ENCODE measurements around the gene HLA-DOA.

Gene HLA-DOA

DNA sequence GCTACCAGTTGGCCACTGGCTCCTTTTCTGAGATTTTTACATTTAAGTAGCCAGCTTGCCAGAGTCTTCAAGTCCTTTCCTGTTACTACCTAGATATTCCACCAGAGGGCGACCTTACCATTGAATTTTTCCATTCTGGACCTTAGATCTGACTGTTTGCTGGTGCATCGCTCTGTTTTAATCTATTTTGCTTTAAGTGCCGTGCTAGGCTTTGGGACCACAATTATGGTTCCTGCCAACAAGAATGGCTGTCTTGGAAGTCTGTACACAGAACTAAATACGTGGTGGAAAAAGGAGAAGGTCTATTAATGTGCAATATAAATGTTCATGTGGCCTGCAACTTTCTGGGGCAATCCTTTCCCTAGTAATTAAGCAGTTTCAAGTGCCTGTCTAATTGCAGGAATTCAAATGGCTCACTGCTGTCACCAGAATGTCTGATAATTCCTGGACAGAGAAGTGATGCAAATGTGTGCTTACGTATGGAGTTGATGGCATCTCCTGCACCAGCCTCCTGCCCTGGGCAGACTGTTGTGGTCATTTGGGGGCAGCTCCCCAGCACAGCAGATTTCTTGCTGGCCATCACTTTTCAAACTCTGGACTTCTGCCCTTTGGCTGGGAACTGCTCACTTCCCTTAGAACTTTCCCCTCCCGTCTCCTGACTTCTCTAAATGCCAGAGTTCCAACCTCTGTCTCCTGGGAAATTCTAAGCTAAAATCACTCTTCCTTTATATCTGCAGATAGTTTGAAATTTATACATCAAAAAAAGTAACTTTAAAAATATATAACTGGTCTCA, 5.6 kb upstream of the HLA-DOA start:
- no peaks in the 10 kb centered on the region for H3K27me3 ChIP-seq (ENCODE audit: control insufficient read depth, insufficient read depth, low read length)
- no peak overlapping the region for H3K4me3 ChIP-seq (ENCODE audit: low read length)
- no peak overlapping the region for H3K27ac ChIP-seq (ENCODE audit: low read length)
- H3K36me3 ChIP-seq (ENCODE audit: control insufficient read depth, low read depth, low read length): no peaks in the 10 kb centered on the region
- no peak overlapping the region for H3K9ac ChIP-seq (ENCODE audit: low read length)
- peaks cover 12% of the 10 kb centered on the region for H3K4me1 ChIP-seq (ENCODE audit: control insufficient read depth, low read depth, low read length)
- no peaks in the 10 kb centered on the region for H3K9me3 ChIP-seq (ENCODE audit: control insufficient read depth, low read depth, low read length)

GRCh38 chr6:33013608-33014007, 4.2 kb upstream of the HLA-DOA start:
- H3K4me3 ChIP-seq (ENCODE audit: low read length): no peak overlapping the region
- H3K27me3 ChIP-seq (ENCODE audit: control insufficient read depth, insufficient read depth, low read length): no peaks in the 10 kb centered on the region

DNA sequence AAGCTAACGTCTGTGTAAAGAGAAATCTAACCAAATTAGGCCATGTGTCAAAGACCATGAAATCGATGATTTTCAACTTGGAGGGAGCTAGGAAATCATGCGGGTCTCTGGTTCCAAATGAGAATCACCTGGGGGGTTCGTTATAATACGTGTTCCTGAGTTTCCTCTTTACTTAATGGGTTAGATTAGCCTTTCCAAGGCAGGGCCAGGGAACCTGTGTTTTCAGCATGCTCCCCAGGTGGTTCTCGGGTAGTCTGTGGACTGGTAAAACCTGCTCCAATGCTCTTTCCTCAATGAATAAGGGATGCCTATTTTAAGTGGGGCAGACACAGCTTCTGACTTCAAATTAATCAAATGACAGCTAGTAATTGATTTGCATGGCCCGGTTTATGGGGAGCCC, 965 bp upstream of the HLA-DOA start:
- peaks cover 3% of the 10 kb centered on the region for H3K36me3 ChIP-seq (ENCODE audit: control insufficient read depth, low read depth, low read length)
- peaks cover 12% of the 10 kb centered on the region for H3K4me1 ChIP-seq (ENCODE audit: control insufficient read depth, low read depth, low read length)
- H3K9me3 ChIP-seq (ENCODE audit: control insufficient read depth, low read depth, low read length): no peaks in the 10 kb centered on the region
- H3K27ac ChIP-seq (ENCODE audit: low read length): no peak overlapping the region
- H3K27me3 ChIP-seq (ENCODE audit: control insufficient read depth, insufficient read depth, low read length): no peaks in the 10 kb centered on the region
- H3K4me3 ChIP-seq (ENCODE audit: low read length): no peak overlapping the region
- no peak overlapping the region for H3K9ac ChIP-seq (ENCODE audit: low read length)

More at GRCh38 chr6:33013608-33014007, 4.2 kb upstream of the HLA-DOA start:
- Histone ChIP-seq H3K9me3 (ENCODE audit: control insufficient read depth, low read depth, low read length) (no peaks in the 10 kb centered on the region), H3K27ac (ENCODE audit: low read length) (no peak overlapping the region), H3K4me1 (ENCODE audit: control insufficient read depth, low read depth, low read length) (peaks cover 12% of the 10 kb centered on the region), H3K9ac (ENCODE audit: low read length) (no peak overlapping the region), H3K36me3 (ENCODE audit: control insufficient read depth, low read depth, low read length) (no peaks in the 10 kb centered on the region)

DNA sequence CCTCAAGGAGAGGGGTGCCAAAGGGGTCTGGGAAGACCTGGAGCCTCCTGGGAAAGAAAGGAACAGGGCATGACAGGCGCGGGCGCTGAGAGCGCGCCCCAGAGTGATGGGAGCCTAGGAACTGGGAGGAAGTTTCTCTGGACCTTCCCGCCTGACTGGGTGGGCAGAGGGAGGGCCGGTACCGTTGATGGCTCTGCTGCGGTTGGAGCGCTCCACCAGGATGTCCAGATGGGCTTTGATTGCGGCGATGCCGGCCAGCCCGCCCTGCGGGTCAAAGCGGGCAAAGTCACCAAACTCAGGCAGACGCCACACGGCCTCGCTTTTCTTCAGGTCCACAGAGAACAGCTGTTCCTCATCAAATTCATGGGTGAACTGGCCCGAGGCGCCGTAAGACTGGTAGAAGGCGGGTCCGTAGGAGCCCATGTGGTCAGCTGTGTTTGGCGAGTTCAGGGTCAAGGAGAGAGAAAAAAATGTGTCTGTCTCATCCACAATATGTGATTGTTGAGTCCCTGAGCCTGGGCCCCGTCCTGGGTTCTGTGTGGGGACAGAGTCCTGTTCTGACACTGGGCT, 1.5 kb downstream of the HLA-DOA start:
- H3K9me3 ChIP-seq (ENCODE audit: control insufficient read depth, low read depth, low read length): no peaks in the 10 kb centered on the region
- H3K9ac ChIP-seq (ENCODE audit: low read length): no peak overlapping the region
- no peak overlapping the region for H3K27ac ChIP-seq (ENCODE audit: low read length)
- no peaks in the 10 kb centered on the region for H3K27me3 ChIP-seq (ENCODE audit: control insufficient read depth, insufficient read depth, low read length)
- peaks cover 3% of the 10 kb centered on the region for H3K36me3 ChIP-seq (ENCODE audit: control insufficient read depth, low read depth, low read length)
- H3K4me3 ChIP-seq (ENCODE audit: low read length): no peak overlapping the region
- H3K4me1 ChIP-seq (ENCODE audit: control insufficient read depth, low read depth, low read length): peaks cover 8% of the 10 kb centered on the region

DNA sequence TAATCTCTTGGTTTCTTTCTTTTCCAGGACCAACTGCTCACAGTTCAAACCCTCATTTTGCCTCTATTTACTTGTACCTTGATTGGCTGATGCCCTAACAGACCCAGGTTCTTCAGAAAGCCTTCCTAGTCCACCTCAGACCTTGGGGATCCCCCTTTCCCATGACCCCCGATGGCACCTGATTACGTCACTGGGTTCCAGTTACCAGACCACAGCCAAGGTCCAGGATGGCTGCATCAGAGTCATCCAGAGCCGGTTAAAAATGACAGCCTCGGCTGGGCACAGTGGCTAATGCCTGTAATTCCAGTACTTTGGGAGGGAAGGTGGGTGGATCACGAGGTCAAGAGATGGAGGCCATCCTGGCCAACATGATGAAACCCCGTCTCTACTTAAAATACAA, 4.5 kb downstream of the HLA-DOA start:
- Histone ChIP-seq H3K4me3 (ENCODE audit: low read length) (no peak overlapping the region), H3K4me1 (ENCODE audit: control insufficient read depth, low read depth, low read length) (peaks cover 2% of the 10 kb centered on the region), H3K27ac (ENCODE audit: low read length) (no peak overlapping the region), H3K27me3 (ENCODE audit: control insufficient read depth, insufficient read depth, low read length) (peaks cover 5% of the 10 kb centered on the region), H3K9me3 (ENCODE audit: control insufficient read depth, low read depth, low read length) (no peaks in the 10 kb centered on the region), H3K36me3 (ENCODE audit: control insufficient read depth, low read depth, low read length) (peaks cover 3% of the 10 kb centered on the region), H3K9ac (ENCODE audit: low read length) (no peak overlapping the region)

GRCh38 chr6:33001685-33002084, 7.7 kb downstream of the HLA-DOA start:
- H3K36me3 ChIP-seq (ENCODE audit: control insufficient read depth, low read depth, low read length): peaks cover 3% of the 10 kb centered on the region
- no peaks in the 10 kb centered on the region for H3K9me3 ChIP-seq (ENCODE audit: control insufficient read depth, low read depth, low read length)
- peaks cover 2% of the 10 kb centered on the region for H3K4me1 ChIP-seq (ENCODE audit: control insufficient read depth, low read depth, low read length)
- peaks cover 5% of the 10 kb centered on the region for H3K27me3 ChIP-seq (ENCODE audit: control insufficient read depth, insufficient read depth, low read length)
- no peak overlapping the region for H3K27ac ChIP-seq (ENCODE audit: low read length)
- no peak overlapping the region for H3K4me3 ChIP-seq (ENCODE audit: low read length)
- no peak overlapping the region for H3K9ac ChIP-seq (ENCODE audit: low read length)

DNA sequence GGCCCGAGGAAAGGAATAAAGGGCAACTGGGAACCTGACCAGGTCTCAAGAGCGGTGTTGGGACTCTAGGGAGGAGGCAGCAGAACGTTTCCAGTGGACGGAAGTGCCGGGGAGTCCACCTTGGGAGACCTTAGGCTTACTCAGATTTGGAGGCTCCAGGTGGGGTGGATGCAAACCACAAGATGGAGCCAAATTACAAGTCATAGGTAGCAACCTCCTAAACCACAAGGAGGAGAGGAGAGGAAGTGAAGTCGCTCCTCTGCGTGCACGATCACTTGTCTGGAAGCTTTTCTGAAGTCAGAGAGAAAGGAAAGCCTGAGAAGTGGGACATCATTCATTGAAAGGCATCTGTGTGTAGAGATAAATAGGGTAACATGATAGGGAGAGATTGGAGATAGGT, 9.3 kb downstream of the HLA-DOA start:
- Histone ChIP-seq H3K4me1 (ENCODE audit: control insufficient read depth, low read depth, low read length) (peaks cover 2% of the 10 kb centered on the region), H3K4me3 (ENCODE audit: low read length) (no peak overlapping the region), H3K27ac (ENCODE audit: low read length) (no peak overlapping the region), H3K27me3 (ENCODE audit: control insufficient read depth, insufficient read depth, low read length) (peaks cover 5% of the 10 kb centered on the region), H3K9ac (ENCODE audit: low read length) (no peak overlapping the region), H3K36me3 (ENCODE audit: control insufficient read depth, low read depth, low read length) (no peaks in the 10 kb centered on the region), H3K9me3 (ENCODE audit: control insufficient read depth, low read depth, low read length) (no peaks in the 10 kb centered on the region)

DNA sequence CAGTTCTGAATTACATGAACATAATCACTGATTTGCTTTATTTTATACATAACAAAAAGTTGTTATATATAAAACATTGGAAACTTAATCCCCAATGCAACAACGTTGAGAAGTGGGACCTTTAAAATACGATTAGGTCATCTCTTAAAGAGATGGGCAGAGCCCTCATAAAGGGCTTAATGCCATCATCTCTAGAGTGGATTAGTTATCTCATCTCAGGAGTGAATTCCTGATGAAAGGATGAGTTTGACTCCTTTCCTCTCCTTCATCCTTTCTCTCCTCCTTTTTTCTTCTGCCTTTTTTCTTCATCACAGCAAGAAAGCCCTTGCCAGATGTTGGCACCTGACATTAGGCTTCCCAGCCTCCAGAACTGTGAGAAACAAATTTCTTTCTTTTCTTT, 13.9 kb downstream of the HLA-DOA start:
- no peak overlapping the region for H3K9ac ChIP-seq (ENCODE audit: low read length)
- no peaks in the 10 kb centered on the region for H3K36me3 ChIP-seq (ENCODE audit: control insufficient read depth, low read depth, low read length)
- H3K27me3 ChIP-seq (ENCODE audit: control insufficient read depth, insufficient read depth, low read length): peaks cover 3% of the 10 kb centered on the region
- no peak overlapping the region for H3K27ac ChIP-seq (ENCODE audit: low read length)
- H3K4me1 ChIP-seq (ENCODE audit: control insufficient read depth, low read depth, low read length): peaks cover 2% of the 10 kb centered on the region
- H3K9me3 ChIP-seq (ENCODE audit: control insufficient read depth, low read depth, low read length): no peaks in the 10 kb centered on the region
- H3K4me3 ChIP-seq (ENCODE audit: low read length): no peak overlapping the region

GRCh38 chr6:32993363-32993973, 15.9 kb downstream of the HLA-DOA start:
- Histone ChIP-seq H3K27ac (ENCODE audit: low read length) (no peak overlapping the region), H3K9me3 (ENCODE audit: control insufficient read depth, low read depth, low read length) (no peaks in the 10 kb centered on the region), H3K36me3 (ENCODE audit: control insufficient read depth, low read depth, low read length) (no peaks in the 10 kb centered on the region), H3K9ac (ENCODE audit: low read length) (no peak overlapping the region), H3K4me1 (ENCODE audit: control insufficient read depth, low read depth, low read length) (no peaks in the 10 kb centered on the region), H3K27me3 (ENCODE audit: control insufficient read depth, insufficient read depth, low read length) (no peaks in the 10 kb centered on the region), H3K4me3 (ENCODE audit: low read length) (no peak overlapping the region)

DNA sequence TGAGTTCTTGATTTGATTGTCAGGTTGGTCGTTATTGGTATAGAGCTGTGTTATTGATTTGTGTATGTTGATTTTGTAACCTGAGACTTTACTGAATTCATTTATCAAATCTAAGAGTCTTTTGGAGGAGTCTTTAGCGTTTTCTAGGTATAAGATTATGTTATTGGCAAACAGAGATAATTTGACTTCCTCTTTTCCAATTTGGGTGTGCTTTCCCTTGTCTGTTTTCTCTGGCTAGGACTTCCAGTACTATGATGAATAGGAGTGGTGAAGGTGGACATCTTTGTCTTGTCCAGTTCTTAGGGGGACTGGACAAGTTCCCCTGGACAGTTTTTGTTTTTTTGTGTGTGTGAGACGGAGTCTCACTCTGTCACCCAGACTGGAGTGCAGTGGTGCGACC, 17.4 kb downstream of the HLA-DOA start:
- Histone ChIP-seq H3K9me3 (ENCODE audit: control insufficient read depth, low read depth, low read length) (no peaks in the 10 kb centered on the region), H3K27ac (ENCODE audit: low read length) (no peak overlapping the region), H3K36me3 (ENCODE audit: control insufficient read depth, low read depth, low read length) (no peaks in the 10 kb centered on the region), H3K4me1 (ENCODE audit: control insufficient read depth, low read depth, low read length) (no peaks in the 10 kb centered on the region), H3K4me3 (ENCODE audit: low read length) (no peak overlapping the region), H3K27me3 (ENCODE audit: control insufficient read depth, insufficient read depth, low read length) (no peaks in the 10 kb centered on the region), H3K9ac (ENCODE audit: low read length) (no peak overlapping the region)

- Histone ChIP-seq H3K4me1 (ENCODE audit: control insufficient read depth, low read depth, low read length) (peaks cover 3% of the 10 kb centered on the region), H3K4me3 (ENCODE audit: low read length) (no peak overlapping the region), H3K27me3 (ENCODE audit: control insufficient read depth, insufficient read depth, low read length) (no peaks in the 10 kb centered on the region), H3K9ac (ENCODE audit: low read length) (no peak overlapping the region), H3K9me3 (ENCODE audit: control insufficient read depth, low read depth, low read length) (no peaks in the 10 kb centered on the region), H3K36me3 (ENCODE audit: control insufficient read depth, low read depth, low read length) (no peaks in the 10 kb centered on the region), H3K27ac (ENCODE audit: low read length) (no peak overlapping the region)
These were observed 20.0 kb downstream of the HLA-DOA start for GRCh38 chr6:32989368-32989767.
